GM19395 (cell line): Measurements from ENCODE around the gene IFFO2.

Experiments
- ATAC-seq: cut with Tn5 transposase; IDR thresholded peaks from one replicate; pipeline ENCODE4 v1.9.1; 2021; ENCODE audit warnings: mild to moderate bottlenecking, moderate library complexity; ENCODE audit not compliant: unreplicated experiment

Gene IFFO2

GRCh38 chr1:18921516-18922251, 34.8 kb downstream of the IFFO2 start:
- ATAC-seq, result no peak

- ATAC-seq, result no peak
Observed at GRCh38 chr1:18920931-18921330, 35.5 kb downstream of the IFFO2 start.

GRCh38 chr1:18919956-18920355, 36.5 kb downstream of the IFFO2 start:
- no peak for ATAC-seq

GRCh38 chr1:18919197-18919905, 37.1 kb downstream of the IFFO2 start:
- no peak for ATAC-seq

- no peak for ATAC-seq
Observed at GRCh38 chr1:18918417-18918816, 38.1 kb downstream of the IFFO2 start.

GRCh38 chr1:18917071-18917799, 39.2 kb downstream of the IFFO2 start:
- no peak for ATAC-seq

- no peak for ATAC-seq
Observed at GRCh38 chr1:18915341-18915740, 41.1 kb downstream of the IFFO2 start.

- no peak for ATAC-seq
Observed at GRCh38 chr1:18913065-18913835, 43.2 kb downstream of the IFFO2 start.

GRCh38 chr1:18912550-18912949, 43.9 kb downstream of the IFFO2 start:
- no peak for ATAC-seq

- ATAC-seq, result no peak
Observed at GRCh38 chr1:18908911-18909771, 47.3 kb downstream of the IFFO2 start.

- ATAC-seq, result no peak
Observed at GRCh38 chr1:18907917-18908845, 48.3 kb downstream of the IFFO2 start.

- ATAC-seq, result no peak
Observed at GRCh38 chr1:18907021-18907916, 49.2 kb downstream of the IFFO2 start.

GRCh38 chr1:18903291-18903756, 53.2 kb downstream of the IFFO2 start:
- ATAC-seq, result no peak

- ATAC-seq, result peak; percentile 98
Observed at GRCh38 chr1:18902523-18903290, 53.8 kb downstream of the IFFO2 start, which contains the start of gene ALDH4A1. Gene ALDH4A1 (minus strand): TSS chr1:18902555. CDS start chr1:18902523, 32 bp downstream.

- ATAC-seq, result no peak
Observed at GRCh38 chr1:18901952-18902522, 54.4 kb downstream of the IFFO2 start.

GRCh38 chr1:18901147-18901951, 55.1 kb downstream of the IFFO2 start:
- ATAC-seq, result no peak
